DND-41 (cell line): Measurements from ENCODE around the gene USPL1.

ENCODE experiments used
- ATAC-seq: fragments of 200-7000 bp; cut with Tn5 transposase; 3 replicates; pipeline ENCODE4 v1.9.1; 2021; ENCODE audit warnings: low read depth; ENCODE audit not compliant: insufficient read depth
- DNase-seq: peaks from one replicate; pipeline ENCODE4 v3.0.0-alpha.2; 2020
- H2AFZ ChIP-seq: 2 replicates; pipeline ENCODE4 v1.6.0; 2012; ENCODE audit warnings: low read depth, low read length
- H3K27ac ChIP-seq: 2 replicates; pipeline ENCODE4 v1.5.1; 2012; ENCODE audit warnings: low read length, inconsistent platforms
- H3K27me3 ChIP-seq: fragments of 200-600 bp; sonication (generic); 2 replicates; pipeline ENCODE4 v1.6.0; 2012; ENCODE audit warnings: low read length, mild to moderate bottlenecking, inconsistent platforms; ENCODE audit not compliant: insufficient read depth, poor library complexity
- H3K36me3 ChIP-seq: 2 replicates; pipeline ENCODE4 v1.5.1; 2012; ENCODE audit warnings: low read length, inconsistent platforms; ENCODE audit not compliant: insufficient read depth
- H3K4me1 ChIP-seq: 2 replicates; pipeline ENCODE4 v1.5.1; 2012; ENCODE audit warnings: mild to moderate bottlenecking, low read length; ENCODE audit not compliant: insufficient read depth
- H3K4me2 ChIP-seq: 2 replicates; pipeline ENCODE4 v1.6.0; 2012; ENCODE audit warnings: mild to moderate bottlenecking, moderate library complexity, low read length, inconsistent platforms; ENCODE audit not compliant: insufficient read depth
- H3K4me3 ChIP-seq, 2 experiments: fragments of 200-600 bp in 1 of 2; shearing (Covaris generic) in 1 of 2; 2 replicates each; pipeline ENCODE4 v1.5.1; 2012 to 2016; ENCODE audit warnings: inconsistent platforms in 2 of 2, low read length in 2 of 2, mild to moderate bottlenecking in 2 of 2, low read depth in 1 of 2, moderate library complexity in 1 of 2
- H3K79me2 ChIP-seq: 2 replicates; pipeline ENCODE4 v1.6.0; 2012; ENCODE audit warnings: low read length, inconsistent platforms; ENCODE audit not compliant: insufficient read depth
- H3K9ac ChIP-seq: 2 replicates; pipeline ENCODE4 v1.6.0; 2012; ENCODE audit warnings: low read depth, mild to moderate bottlenecking, inconsistent platforms, low read length, moderate library complexity
- H3K9me3 ChIP-seq: 2 replicates; pipeline ENCODE4 v1.5.1; 2012; ENCODE audit warnings: low read length, moderate library complexity, mild to moderate bottlenecking, inconsistent platforms; ENCODE audit not compliant: insufficient read depth, severe bottlenecking
- H4K20me1 ChIP-seq: 2 replicates; pipeline ENCODE4 v1.6.0; 2012; ENCODE audit warnings: low read length; ENCODE audit not compliant: insufficient read depth
- EZH2 ChIP-seq: IDR thresholded peaks from 3 replicates; pipeline ENCODE4 v1.6.1; 2012; ENCODE audit warnings: borderline replicate concordance, low read depth, mild to moderate bottlenecking, moderate library complexity, low read length, inconsistent platforms; ENCODE audit not compliant: severe bottlenecking
- TF ChIP-seq, protein P1 (sequence below): IDR thresholded peaks from 2 replicates; pipeline ENCODE4 v1.5.1; 2012; ENCODE audit warnings: borderline replicate concordance, low read length, moderate library complexity, mild to moderate bottlenecking; ENCODE audit not compliant: poor library complexity, severe bottlenecking; ENCODE audit errors: extremely low read depth

USPL1 gene

DNA sequence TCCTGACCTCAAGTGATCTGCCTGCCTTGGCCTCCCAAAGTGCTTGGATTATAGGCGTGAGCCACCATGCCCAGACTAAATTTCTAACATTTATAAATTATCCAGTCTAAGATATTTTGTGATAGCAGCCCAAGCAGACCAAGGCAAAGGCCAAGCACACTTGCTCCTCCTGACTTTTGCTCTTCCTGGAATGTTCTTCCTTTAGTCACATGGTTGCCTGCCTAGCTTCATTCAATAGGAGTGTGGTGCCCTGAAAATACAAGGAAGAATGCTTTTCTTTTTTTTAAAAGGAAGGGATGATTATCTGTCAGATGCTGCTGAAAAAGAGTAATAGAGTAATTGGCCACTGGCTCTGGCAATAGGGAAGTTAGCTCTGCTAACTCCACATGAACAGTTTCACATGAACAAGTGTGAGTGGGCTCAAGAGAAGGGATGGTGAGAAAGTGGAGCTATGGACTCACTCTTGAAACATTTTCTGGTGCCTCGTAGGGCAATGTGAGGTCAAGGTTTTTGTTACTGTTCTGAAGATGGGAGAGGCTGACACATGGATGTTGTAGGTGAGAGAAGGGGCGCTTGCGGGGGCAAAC, 47.1 kb downstream of the USPL1 start:
- H3K4me2 ChIP-seq = no peak overlapping the region
- ATAC-seq (no peak), DNase-seq (no peak)
- H3K9ac ChIP-seq = no peak overlapping the region
- H3K79me2 ChIP-seq = no peaks in the 10 kb centered on the region
- no peaks in the 10 kb centered on the region for H3K27me3 ChIP-seq
- H3K36me3 ChIP-seq = peaks cover 2% of the 10 kb centered on the region; the same call in 1 of the 2 replicates
- no peak for TF ChIP-seq EZH2
- TF ChIP-seq, protein P1, sequence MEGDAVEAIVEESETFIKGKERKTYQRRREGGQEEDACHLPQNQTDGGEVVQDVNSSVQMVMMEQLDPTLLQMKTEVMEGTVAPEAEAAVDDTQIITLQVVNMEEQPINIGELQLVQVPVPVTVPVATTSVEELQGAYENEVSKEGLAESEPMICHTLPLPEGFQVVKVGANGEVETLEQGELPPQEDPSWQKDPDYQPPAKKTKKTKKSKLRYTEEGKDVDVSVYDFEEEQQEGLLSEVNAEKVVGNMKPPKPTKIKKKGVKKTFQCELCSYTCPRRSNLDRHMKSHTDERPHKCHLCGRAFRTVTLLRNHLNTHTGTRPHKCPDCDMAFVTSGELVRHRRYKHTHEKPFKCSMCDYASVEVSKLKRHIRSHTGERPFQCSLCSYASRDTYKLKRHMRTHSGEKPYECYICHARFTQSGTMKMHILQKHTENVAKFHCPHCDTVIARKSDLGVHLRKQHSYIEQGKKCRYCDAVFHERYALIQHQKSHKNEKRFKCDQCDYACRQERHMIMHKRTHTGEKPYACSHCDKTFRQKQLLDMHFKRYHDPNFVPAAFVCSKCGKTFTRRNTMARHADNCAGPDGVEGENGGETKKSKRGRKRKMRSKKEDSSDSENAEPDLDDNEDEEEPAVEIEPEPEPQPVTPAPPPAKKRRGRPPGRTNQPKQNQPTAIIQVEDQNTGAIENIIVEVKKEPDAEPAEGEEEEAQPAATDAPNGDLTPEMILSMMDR = no peak
- H3K4me1 ChIP-seq = peaks cover 9% of the 10 kb centered on the region
- H3K4me3 ChIP-seq = no peak overlapping the region
- 0 out of 2 replicates have a peak, but pooled peaks cover 2% of the 10 kb centered on the region for H4K20me1 ChIP-seq
- no peaks in the 10 kb centered on the region for H3K9me3 ChIP-seq
- no peak overlapping the region for H2AFZ ChIP-seq
- H3K27ac ChIP-seq = no peak overlapping the region

DNA sequence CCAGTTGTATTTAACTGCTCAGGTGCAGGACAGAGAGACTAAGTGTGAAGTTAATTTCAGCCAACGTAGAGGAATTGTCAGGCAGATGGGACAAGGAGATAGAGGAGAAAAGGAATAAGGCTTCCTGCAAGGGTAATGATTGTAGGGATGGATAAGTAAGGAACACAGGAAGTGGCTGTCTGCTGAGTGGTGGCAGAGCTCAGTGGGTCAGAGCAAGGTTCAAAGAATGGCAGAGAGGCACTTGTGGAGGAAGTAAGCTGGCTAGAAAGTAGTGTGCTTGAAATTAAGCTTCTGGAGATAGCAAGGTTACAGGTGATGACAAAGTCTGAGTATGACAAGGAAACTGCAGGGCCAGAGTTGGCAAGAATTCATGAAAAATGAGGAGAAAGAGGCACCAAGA, 47.9 kb downstream of the USPL1 start:
- no peak overlapping the region for H3K4me2 ChIP-seq
- H3K9ac ChIP-seq = no peak overlapping the region
- H3K27ac ChIP-seq = no peak overlapping the region
- H3K79me2 ChIP-seq = no peaks in the 10 kb centered on the region
- H3K27me3 ChIP-seq = no peaks in the 10 kb centered on the region
- DNase-seq (peak; percentile 33), ATAC-seq (peak; percentile 81)
- H3K4me3 ChIP-seq = no peak overlapping the region
- peak overlapping the region; percentile 49 for H2AFZ ChIP-seq
- H3K9me3 ChIP-seq = no peaks in the 10 kb centered on the region
- H4K20me1 ChIP-seq = no peaks in the 10 kb centered on the region
- no peaks in the 10 kb centered on the region for H3K36me3 ChIP-seq
- TF ChIP-seq EZH2 = no peak
- TF ChIP-seq, protein P1 = no peak
- H3K4me1 ChIP-seq = peaks cover 9% of the 10 kb centered on the region

DNA sequence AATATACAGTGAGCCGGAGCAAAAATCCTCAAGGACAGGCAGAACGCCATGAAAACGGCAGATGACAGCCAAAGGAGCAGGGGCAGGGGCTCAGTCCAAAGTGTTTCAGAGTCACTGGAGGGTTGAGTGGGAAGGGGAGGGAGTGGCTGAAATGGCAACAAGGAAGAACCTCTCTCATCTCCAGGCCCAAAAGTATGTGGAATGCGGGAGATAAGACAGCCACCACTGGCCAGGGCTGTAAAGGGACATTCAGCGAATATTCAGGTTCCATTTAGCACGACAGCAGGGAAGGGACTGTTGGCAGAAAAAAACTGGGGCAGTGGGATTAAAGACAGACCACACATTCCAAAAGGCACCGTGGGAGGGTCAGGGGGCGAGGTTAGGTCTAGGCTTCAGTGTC, 48.4 kb downstream of the USPL1 start:
- no peak overlapping the region for H3K9ac ChIP-seq
- H3K79me2 ChIP-seq = no peaks in the 10 kb centered on the region
- no peaks in the 10 kb centered on the region for H3K9me3 ChIP-seq
- H4K20me1 ChIP-seq = no peaks in the 10 kb centered on the region
- no peak overlapping the region for H3K27ac ChIP-seq
- ATAC-seq (no peak), DNase-seq (no peak)
- H3K27me3 ChIP-seq = no peaks in the 10 kb centered on the region
- no peaks in the 10 kb centered on the region for H3K36me3 ChIP-seq
- H3K4me1 ChIP-seq = peaks cover 9% of the 10 kb centered on the region
- no peak overlapping the region for H3K4me2 ChIP-seq
- H3K4me3 ChIP-seq = no peak overlapping the region
- H2AFZ ChIP-seq = no peak overlapping the region
- TF ChIP-seq, protein P1 = no peak
- TF ChIP-seq EZH2 = no peak
